HG02840 (cell line): ENCODE data around the gene RASGEF1B.

Experiments used
- ATAC-seq: cut with Tn5 transposase; IDR thresholded peaks from one replicate; pipeline ENCODE4 v1.9.1; 2021; ENCODE audit warnings: mild to moderate bottlenecking, moderate library complexity, moderate number of reproducible peaks; ENCODE audit not compliant: unreplicated experiment, low FRiP score

The RASGEF1B gene

DNA sequence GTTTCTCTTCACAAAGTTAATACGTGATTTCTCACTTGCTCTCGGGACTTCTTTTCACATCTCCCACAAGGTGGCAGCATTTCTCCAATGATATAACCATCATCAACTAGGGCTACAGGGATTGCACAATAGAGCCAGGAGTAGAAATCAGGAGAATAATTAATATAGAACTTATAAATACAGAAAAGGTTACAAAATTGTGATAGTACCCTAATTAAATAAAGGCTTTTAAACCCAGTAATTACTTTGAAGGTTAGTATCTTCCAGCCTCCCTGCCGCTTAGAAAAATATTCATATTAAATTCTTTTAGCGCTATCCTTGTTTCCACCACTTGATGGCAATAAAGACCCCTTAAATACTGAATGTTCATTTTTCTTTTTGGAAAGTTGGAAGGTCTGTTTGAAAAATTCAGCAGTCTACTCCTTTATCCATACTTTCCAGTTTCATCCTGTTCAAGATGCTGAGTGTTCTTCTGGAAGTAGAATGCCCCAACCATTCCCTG lies 65.8 kb downstream of the RASGEF1B start:
- peak; percentile 58 for ATAC-seq

DNA sequence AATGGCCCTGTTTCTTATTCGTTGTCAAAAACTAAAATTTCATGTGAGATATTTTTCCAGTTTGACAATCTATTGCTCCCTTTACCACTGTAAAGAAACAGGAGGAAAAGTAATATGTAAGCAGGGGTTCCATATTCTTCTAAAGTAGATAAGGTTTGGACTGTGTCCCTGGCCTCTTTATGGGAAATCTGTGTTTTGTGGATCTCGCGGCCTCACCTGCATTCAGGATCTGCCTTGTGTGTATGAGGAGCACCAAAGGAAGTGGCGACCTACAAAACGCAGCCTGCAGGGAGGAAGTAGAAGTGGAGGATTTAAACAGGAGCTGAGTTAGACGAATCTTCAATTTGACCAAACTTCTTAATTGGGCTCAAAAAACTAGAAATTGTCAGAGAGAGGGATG lies 67.0 kb downstream of the RASGEF1B start:
- no peak for ATAC-seq

DNA sequence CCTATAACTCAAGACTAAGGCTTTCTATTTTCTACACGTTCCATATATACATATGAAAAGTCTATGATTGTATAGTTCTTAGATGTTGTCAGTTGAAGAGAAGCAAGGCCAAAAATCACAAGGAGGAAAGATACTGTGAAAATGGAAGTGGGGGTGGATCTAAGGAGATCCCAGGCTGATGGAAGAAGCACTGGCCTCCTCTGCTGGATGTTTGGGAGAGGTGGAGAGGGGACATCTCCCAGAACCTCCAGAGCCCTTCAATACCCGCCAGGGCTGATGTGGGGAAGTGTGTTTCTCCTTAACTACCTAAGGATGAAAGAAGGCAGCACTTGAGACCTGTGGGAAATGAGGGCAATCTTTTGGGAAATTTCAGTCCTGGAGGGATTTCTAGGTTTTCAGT lies 67.4 kb downstream of the RASGEF1B start:
- no peak for ATAC-seq

DNA sequence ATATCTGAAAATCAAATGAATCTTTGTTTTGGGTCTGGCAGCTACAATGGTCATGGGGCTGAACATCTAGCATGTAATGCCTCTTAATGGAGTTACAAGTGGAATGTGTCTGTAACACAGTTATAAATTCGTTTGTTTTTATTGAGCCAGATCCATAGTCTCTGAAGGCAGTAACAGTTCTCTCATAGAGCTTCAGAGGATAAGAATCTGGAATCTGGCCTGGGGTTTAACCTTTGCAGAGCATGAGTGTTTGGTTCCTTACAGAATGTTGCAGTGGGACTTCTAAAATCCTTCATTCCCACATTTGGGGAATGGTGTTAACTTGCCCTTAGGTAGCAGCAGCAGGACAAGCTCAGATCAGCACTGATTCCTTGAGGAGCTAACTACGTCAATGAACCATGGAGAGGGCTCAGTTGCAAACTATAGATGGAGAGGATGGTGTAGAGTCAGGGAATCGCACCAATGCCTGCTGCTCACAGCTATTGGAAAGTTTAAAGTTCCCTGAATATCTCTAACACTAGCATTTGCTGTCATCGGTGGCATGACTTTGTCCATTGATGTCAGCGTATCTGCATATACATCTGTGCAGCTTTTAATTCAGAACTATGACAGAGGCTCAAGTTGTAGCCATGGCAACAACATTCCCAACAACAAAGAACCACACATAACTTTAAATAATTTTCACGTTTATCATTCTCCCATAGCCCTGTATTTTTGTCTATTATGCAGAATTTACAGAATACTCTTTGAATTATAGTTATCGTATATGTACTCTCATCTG lies 72.2 kb downstream of the RASGEF1B start:
- no peak for ATAC-seq

DNA sequence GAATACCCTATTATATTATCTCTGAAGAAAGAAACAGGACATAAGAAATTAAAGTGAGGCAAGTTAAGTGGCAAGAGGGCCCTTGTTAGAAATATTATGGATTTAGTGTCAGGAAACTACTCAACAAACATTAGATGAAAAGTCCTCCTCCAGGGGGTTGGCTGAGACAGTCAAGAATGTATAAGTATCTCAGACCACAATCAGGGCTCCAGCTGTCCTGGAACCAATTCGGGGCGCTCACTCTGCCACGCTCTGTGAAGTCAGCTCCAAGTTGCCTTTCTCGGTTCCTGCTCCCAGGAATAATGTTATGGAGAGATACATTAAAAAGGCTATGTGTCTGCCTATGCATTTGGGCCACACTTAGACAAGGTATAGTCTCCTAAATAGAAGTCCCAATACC lies 73.3 kb downstream of the RASGEF1B start:
- no peak for ATAC-seq

DNA sequence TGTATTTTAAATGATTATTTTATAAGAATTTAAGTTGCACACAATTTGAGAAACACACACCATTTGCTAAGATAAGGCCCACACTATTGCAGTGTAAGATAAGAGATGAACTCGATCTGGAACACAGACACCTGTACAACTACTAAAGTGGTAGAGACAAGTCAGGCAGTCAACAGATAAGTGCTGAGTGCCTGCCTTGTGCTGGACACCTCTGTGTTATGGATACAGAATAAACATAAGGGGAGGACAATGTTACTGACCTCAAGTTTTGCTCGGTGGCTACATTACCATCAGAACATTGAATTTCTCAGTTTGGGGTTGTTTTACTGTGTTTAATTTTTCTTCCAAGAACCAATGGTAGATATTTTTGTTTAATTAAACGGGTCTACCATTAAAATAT lies 74.1 kb downstream of the RASGEF1B start:
- no peak for ATAC-seq

DNA sequence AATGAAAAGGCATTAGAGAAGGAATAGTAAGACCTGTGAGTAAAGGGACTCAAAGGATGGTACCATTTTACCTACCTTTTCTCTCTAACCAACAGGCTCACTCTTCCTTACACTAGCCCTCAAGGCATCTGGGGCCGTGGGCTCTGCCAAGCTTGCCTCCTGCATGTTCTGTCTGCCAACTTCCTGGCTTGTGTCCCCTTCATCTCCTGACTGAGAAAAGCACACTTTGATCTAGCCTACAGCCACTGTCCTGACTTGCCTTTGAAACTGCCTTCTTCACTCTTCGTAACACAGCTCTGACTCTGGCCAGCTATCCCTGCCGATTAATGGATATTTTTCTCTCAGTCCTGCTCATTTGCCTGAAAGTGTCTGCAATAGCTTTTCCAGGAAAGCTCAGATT lies 76.5 kb downstream of the RASGEF1B start:
- no peak for ATAC-seq

DNA sequence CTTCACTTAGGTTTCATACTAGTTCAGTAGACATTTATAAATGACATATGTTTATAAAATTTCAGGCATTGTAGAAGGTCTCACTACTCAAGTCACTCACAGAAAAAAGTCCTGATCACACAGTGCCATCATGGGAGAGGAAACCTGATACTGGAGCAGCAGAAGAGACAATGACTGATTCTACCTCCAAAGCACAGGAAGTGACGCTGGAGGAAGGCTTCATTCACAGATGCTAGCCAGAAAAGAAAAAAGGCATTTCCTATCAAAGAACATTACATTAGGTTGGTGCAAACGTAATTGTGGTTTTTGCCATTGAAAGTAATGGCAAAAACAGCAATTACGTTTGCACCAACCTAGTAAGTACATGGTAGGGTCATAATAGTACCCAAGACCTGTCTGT lies 79.5 kb downstream of the RASGEF1B start:
- ATAC-seq: no peak

DNA sequence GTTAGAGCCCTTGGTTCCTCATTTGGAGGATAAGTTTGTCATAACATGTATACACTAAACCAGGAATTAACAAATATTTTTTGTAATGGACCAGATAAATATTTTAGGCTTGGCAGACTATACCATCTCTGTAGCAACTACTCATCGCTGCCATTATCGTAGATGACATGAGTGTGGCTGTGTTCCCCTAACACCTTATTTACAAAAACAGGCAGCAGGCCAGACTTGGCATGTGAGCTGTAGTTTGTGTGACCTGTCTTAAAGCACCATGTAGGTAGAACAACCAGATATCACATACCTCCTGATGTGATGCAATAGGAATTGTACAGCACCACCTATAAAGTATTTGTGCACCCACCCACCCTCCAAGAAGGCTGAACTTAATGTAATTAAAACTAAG lies 82.0 kb downstream of the RASGEF1B start:
- ATAC-seq: no peak

DNA sequence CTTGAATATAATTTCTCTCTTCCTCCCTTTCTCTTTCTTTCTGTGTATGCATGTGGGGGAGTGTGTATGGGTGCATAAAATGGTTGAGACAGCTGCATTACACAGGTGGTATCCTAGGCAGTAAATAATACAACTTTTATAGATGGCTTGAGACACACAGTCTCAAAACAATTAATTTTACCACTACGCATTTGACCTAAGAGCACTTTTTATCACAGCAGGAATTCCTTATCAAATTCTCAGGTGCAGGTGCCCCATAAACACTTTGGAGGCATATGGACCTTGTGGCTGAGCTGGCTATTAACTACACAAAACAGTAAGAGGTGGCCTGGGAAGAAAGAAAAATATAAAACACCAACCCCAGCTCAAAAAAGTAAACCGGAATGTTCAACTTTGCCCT lies 91.3 kb downstream of the RASGEF1B start:
- no peak for ATAC-seq

DNA sequence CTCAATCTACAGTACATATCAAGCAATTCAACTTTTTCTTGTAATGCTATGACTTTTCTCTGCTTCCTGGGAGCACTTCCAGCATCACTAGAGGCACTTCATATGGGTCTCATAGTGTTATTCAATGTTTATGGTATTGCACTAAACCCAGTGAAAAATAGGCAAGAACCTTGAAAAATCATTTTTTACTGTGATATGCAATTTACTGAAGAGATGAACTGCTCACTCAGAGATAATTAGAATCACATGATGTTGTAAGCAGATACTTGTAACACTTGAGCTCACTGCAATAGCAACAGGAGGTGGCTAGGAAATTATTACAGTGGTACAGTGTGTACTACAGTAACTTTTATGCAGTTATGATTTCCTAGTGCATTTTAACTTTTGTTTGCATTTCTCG lies 93.3 kb downstream of the RASGEF1B start:
- no peak for ATAC-seq

DNA sequence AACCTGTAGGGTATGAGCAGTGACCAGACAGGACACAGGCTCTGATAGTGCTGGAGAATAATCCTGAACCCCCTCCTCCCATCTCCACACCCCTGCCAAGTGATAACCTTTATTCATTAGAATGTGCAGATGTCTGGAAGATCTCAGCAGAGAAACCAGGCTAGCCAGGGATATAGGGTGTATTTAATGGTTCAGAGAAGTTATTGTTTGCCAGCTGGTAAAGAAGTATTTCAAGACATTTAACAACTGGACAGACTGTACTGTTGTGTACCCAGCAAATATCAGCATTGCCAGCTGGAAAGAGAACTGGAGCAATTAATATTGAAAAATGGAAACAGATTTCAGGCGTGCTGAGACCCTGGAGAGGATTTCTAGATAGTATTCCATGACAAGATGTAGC lies 94.5 kb downstream of the RASGEF1B start:
- ATAC-seq: no peak

DNA sequence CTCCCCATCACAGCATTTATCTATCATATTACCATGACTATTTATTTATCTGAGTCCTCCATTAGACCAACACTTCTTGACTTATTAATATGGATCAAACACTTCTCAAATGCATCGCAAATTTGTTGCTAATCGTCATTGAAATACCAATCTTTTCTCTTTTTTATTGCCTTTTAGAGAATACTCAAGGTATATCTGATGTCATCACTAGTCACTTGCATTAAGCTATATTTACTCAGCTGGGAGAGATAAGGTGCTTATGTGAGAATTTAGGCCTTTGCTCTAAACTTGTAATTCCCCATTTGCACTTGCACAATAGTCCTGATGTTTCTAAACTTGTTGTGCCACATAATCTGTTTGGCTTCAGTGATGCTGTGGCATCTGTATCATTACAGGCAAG lies 95.0 kb downstream of the RASGEF1B start:
- no peak for ATAC-seq
